IPS-11a (cell line): Measurements from ENCODE around the gene MEGF8.

ENCODE experiments used
- H3K4me3 ChIP-seq: one replicate; pipeline ENCODE4 v1.5.1; 2013; ENCODE audit warnings: low read depth, low read length, control low read depth

MEGF8 gene

GRCh38 chr19:42325308-42325895, at the start of gene MEGF8:
Gene MEGF8 (plus strand): TSS chr19:42325635. CDS start chr19:42326244, 609 bp downstream.
- H3K4me3 ChIP-seq, result peak within 1 kb of the TSS; percentile 88

GRCh38 chr19:42276284-42276683, 49.2 kb upstream of the MEGF8 start:
- H3K4me3 ChIP-seq, result no peak overlapping the region

- H3K4me3 ChIP-seq, result no peak overlapping the region
These were observed 48.6 kb upstream of the MEGF8 start for GRCh38 chr19:42276821-42277220.

- H3K4me3 ChIP-seq, result no peak overlapping the region
These were observed 47.5 kb upstream of the MEGF8 start for GRCh38 chr19:42277821-42278451.

GRCh38 chr19:42278452-42279154, 46.8 kb upstream of the MEGF8 start:
- no peak overlapping the region for H3K4me3 ChIP-seq

GRCh38 chr19:42279155-42279901, 46.1 kb upstream of the MEGF8 start:
- H3K4me3 ChIP-seq, result peak overlapping the region; percentile 53

- H3K4me3 ChIP-seq, result peak overlapping the region; percentile 53
These were observed 45.3 kb upstream of the MEGF8 start for GRCh38 chr19:42279902-42280814.

GRCh38 chr19:42280815-42281145, 44.7 kb upstream of the MEGF8 start:
- peak overlapping the region; percentile 53 for H3K4me3 ChIP-seq

GRCh38 chr19:42281146-42281826, 44.1 kb upstream of the MEGF8 start:
- H3K4me3 ChIP-seq, result peak overlapping the region; percentile 20

GRCh38 chr19:42281827-42282762, 43.3 kb upstream of the MEGF8 start:
- no peak overlapping the region for H3K4me3 ChIP-seq

- H3K4me3 ChIP-seq, result no peak overlapping the region
These were observed 42.6 kb upstream of the MEGF8 start for GRCh38 chr19:42282819-42283187.

GRCh38 chr19:42283188-42284065, 42.0 kb upstream of the MEGF8 start:
- peak overlapping the region; percentile 42 for H3K4me3 ChIP-seq

GRCh38 chr19:42284066-42284501, 41.4 kb upstream of the MEGF8 start:
- H3K4me3 ChIP-seq, result peak overlapping the region; percentile 24

GRCh38 chr19:42284591-42285341, 40.7 kb upstream of the MEGF8 start:
- H3K4me3 ChIP-seq, result peak overlapping the region; percentile 60

GRCh38 chr19:42285541-42285941, 39.9 kb upstream of the MEGF8 start:
- H3K4me3 ChIP-seq, result no peak overlapping the region

GRCh38 chr19:42285988-42286348, 39.5 kb upstream of the MEGF8 start:
- H3K4me3 ChIP-seq, result no peak overlapping the region

- no peak overlapping the region for H3K4me3 ChIP-seq
These were observed 39.0 kb upstream of the MEGF8 start for GRCh38 chr19:42286349-42287016.
